Esophagus muscularis mucosa (tissue), 2 donors: ENCODE measurements around the gene MALAT1.

Experiments used
- POLR2A ChIP-seq: fragments of 450-650 bp; IDR thresholded peaks from one replicate; pipeline ENCODE4 v1.6.1; 2017; ENCODE audit warnings: antibody characterized with exemption, moderate library complexity, mild to moderate bottlenecking, low read depth
- POLR2AphosphoS5 ChIP-seq, 2 donors: sonication (generic); formaldehyde crosslinking; IDR thresholded peaks; one replicate each; pipeline ENCODE4 v1.6.1; 2017; ENCODE audit warnings: antibody characterized with exemption in 2 of 2

- no peak for TF ChIP-seq POLR2A
- peak; percentile 43 to 61 for TF ChIP-seq POLR2AphosphoS5 (IDR thresholded peaks at IDR 0.05)
These were observed 45.9 kb upstream of the MALAT1 start for GRCh38 chr11:65452806-65453490.
